Measurements from ENCODE around the gene MEDAG.
A peak's percentile ranks its signal among the peaks of the same experiment; 100 is the strongest.

MEDAG gene

DNA sequence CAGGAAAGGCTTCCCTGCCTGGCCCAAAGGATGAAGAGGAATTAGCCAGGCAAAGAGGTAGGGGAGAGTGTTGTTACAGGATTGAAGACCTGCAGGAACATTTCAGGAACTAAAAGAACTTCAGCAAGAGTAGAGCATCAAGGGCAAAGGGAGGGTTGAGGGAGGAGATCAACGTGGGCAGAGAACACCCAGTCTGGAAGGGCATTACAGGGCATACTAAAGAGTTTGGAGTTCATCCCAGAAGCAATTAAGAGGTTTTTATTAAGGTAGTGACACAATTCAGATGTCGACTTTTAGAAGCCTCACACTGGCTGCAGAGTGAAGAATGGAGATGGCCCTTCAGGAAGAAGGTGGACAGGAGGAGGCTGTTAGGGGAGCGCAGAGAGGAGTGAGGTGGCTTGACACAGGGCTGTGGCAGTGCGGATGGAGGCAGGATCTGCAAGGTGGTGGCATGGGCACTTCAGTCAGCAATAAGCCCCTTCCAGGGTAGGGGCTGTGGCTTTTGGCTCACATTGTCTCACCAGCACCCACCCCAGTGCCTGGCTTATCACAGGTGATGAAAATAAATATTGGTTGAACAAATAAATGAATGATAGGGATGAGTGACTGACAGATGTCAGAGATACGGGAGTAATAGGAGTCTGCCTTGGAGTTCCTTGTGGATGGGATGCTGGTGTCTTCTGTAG lies 51.3 kb downstream of the MEDAG start:
- DNase-seq (ENCODE audit: low spot score) = no peak

DNA sequence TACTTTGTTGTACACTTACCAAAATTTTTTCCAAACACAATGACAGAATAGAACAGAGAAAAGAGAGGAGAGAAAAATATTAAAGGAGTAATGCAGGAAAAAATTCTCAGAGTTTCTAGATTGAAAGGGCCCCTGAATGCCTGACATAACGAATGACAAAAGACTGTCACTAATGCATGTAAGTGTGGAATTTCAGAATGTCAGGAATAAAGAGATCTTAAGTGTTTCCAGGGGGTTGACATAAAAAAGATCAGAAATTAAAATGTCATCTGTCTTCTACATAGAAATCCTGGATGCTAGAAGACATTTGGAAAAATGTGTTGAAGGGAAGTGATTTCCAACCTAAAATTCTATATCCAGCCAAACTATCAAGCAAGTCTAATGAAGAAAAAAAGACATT lies 53.6 kb downstream of the MEDAG start:
- no peak for DNase-seq (ENCODE audit: low spot score)

DNA sequence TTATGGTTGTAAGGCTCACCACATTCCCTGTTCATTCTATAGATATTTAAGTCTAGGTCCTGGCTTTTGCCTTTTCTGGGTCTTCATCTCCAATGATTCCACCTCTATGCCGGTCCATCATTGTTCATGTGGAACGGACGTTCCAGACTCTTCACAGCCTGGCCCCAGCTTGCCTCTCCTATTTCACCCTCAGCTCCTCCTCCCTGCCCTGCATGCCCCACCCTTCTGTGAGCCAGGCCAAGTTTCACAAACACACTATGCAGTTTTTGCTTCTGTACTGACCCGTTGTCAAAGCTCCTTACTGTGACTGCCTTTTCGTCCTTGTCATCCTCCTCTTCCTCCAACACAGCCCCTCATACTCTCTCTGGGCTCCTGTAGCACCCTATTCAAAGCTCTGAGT lies 57.7 kb downstream of the MEDAG start:
- peak; percentile 15 for DNase-seq (ENCODE audit: low spot score)

DNA sequence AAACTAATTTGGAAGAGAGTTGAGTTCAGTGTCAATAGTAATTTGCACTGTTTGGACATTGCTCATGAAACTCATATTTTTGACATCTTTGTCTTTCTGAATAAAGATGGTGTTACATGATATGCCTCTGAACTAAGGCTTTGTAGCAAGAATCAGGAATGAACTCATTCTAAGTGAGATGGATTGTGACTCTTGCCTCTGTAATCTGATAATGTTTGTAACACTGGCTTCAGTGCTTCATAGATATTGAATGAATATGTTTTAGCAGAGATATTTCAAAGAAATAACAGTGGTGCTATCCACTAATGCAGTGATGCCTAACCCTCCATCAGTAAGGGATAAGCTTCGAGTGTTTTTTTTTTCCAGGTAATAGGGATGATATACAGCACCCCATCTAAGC lies 59.3 kb downstream of the MEDAG start:
- DNase-seq (ENCODE audit: low spot score) = no peak

DNA sequence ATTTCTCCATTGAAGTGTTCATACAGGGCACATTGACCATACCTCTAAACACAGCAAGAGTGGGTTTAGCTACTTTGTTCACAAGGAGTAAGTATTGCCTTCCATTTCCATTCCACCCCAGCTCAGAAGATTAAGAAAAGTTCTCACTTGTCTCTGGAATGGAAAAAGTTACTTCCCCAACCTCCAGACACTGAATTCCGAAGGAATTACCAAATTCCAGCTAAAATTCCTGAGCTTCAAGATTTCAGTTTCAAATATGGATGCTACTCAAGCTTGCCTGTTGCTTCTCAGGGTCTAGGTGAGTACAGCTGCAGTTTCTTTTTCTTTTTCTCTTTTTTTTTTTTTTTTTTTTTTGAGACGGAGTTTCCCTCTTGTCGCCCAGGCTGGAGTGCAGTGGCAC lies 60.0 kb downstream of the MEDAG start:
- DNase-seq (ENCODE audit: low spot score) = no peak

DNA sequence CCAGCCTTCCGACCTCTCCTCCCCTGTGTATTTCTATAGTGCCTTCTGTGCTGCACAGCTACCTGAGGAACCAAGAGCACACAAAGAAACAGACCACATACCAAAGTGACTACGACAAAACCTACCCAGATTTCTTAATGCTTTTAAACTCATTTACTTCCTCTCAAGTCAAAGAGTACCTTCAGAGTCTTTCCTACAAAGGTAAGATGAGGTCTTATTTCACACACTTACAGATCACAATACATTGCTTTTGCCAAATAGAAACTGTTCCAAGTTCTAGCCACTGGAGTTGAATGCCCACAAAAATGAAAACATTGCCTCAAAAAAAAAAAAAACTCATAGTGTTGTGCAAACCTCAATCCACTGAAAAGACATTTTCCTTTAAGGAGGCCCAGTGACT lies 62.8 kb downstream of the MEDAG start:
- DNase-seq (ENCODE audit: low spot score) = no peak

DNA sequence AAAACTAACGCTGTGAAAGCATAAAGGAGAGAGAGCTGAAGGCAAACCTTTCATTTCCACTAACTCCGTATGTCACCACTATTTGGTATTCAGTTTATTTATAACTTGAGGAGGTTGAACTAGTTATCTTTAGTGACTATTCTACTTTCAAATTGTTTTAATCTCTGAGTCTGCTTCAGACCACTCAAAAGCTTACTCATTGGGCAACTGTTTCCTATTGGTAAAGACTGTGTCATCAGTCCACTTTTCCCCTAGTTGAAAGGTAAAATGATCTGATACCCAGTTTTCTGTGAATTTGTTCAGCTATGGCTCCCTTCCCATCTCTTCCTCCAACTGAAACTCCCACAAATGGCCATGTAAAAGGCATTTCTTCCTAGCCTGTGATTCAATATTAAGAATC lies 65.5 kb downstream of the MEDAG start:
- no peak for DNase-seq (ENCODE audit: low spot score)

DNA sequence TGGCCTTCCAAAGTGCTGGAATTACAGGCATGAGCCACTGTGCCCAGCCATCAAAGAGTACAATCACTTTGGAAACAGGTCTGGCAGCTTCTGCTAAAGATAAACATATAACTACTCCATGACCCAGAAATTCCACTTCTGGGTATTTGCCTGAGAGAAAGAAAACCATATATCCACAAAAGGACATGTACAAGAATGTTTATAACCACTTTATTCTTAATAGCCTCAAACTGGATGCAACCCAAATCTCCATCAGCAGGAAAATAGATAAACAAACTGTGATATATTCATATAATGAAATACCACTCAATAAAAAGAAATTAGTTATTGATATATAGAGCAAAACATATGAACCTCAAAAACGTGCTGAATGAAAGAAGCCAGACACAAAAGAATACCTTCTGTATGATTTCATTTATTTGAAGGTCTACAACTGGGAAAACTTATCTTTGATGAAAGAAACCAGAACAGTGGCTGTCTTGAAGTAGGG lies 66.9 kb downstream of the MEDAG start:
- no peak for DNase-seq (ENCODE audit: low spot score)

DNA sequence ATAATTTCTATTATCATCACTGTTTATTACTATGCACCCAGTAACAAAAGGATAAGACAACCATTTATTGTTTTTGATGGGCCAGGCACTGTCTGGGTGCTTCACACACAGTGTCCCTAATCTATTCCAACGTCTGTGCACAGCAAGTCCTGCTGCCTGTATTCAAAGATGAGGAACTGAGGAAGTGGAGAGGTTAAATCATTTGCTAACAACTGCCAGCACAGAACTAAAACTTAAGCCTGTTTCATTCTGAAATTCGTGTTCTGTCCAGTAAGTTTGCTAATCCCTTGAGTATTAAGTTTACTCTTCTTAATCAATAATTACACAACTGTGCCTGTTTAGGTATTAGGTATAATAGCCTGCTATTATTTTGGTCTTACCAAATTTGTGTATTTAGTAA lies 68.3 kb downstream of the MEDAG start:
- DNase-seq (ENCODE audit: low spot score) = no peak
